ENCODE measurements around the gene MUC20.
"Not testable (repeated sequence)": the region's sequence is repeated elsewhere in the genome, so short reads cannot be mapped to it uniquely, and the experiment has no call there.

- TF ChIP-seq POLR2A (IDR thresholded peaks at IDR 0.05); CTCF (IDR thresholded peaks at IDR 0.05 in 4 of 5, conservative IDR thresholded peaks at IDR 0.05 in 1 of 5): not testable (repeated sequence)
These were observed 36.1 kb upstream of the MUC20 start for GRCh38 chr3:195684527-195685257.

Data from gastrocnemius medialis (tissue), 4 donors.